Measurements from ENCODE around the gene UQCRC2.
A peak's percentile ranks its signal among the peaks of the same experiment; 100 is the strongest.

The UQCRC2 gene

DNA sequence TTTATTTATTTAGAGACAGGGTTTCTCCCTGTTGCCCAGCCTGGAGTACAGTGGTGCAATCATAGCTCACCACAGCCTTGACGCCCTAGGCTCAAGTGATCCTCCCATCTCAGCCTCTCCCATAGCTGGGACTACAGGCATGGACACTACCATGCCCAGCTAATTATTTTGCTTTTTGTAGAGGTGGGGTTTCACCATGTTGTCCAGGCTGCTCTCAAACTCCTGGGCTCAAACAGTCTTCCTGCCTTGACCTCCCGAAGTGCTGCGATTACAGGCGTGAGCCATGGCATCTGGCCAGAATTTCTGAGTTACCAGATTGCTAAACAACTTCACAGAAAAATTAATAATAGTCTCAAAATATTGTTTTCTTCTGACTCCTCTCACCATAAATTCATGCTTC, 76.5 kb downstream of the UQCRC2 start:
- Histone ChIP-seq H3K9ac (ENCODE audit: low read length) (no peak overlapping the region), H3K4me3 (ENCODE audit: low read length) (no peak overlapping the region), H3K36me3 (replicated peaks; ENCODE audit: insufficient read depth, low read length) (no peaks in the 10 kb centered on the region), H3K9me3 (replicated peaks; ENCODE audit: insufficient read depth, low read length) (no peaks in the 10 kb centered on the region), H3F3A (ENCODE audit: insufficient read depth, low read length) (no peaks in the 10 kb centered on the region), H3K4me1 (ENCODE audit: low read length) (peaks cover 24% of the 10 kb centered on the region), H2AFZ (ENCODE audit: low read length) (no peak overlapping the region), H3K27ac (ENCODE audit: low read length) (no peak overlapping the region), H3K4me2 (ENCODE audit: low read depth, low read length) (no peak overlapping the region), H3K27me3 (replicated peaks; ENCODE audit: insufficient read depth, low read length) (no peaks in the 10 kb centered on the region), H4K20me1 (ENCODE audit: insufficient read depth, low read length) (no peaks in the 10 kb centered on the region), H3K9me2 (replicated peaks; ENCODE audit: insufficient read depth, low read length) (no peaks in the 10 kb centered on the region), H3K79me2 (ENCODE audit: low read length) (peaks cover 32% of the 10 kb centered on the region)
- no peak for DNase-seq
- no peak for TF ChIP-seq EZH2 (optimal IDR thresholded peaks at IDR 0.05; ENCODE audit: low read depth, low read length)

DNA sequence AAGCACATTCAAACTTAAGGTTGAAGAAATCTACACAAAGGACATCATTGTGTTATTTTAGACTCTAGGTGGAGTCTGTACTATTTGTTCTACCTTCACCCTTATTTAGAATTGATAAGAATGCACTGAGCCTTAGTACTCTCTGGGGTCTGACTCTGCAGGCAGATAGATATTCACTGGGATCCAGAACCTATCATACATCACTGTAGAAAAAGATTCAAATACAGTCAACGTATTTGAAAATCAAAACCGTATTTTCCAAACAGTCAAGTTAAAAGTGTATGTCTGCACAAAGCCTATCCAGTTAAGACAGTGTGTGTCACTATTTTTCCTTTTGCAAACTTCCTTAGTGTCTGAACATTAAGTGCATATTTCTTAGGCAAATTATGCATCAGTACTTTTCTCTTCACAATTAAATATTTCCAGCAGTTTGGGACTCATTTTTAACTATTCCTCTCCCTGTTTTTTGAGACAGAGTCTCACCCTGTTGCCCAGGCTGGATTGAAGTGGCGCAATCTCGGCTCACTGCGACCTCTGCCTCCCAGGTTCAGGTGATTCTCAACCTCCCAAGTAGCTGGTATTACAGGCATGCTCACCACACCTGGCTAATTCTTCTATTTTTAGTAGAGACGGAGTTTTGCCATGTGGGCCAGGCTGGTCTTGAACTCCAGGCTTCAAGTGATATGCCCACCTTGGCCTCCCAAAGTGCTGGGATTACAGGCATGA, 77.1 kb downstream of the UQCRC2 start:
- Histone ChIP-seq H2AFZ (ENCODE audit: low read length) (no peak overlapping the region), H3K4me1 (ENCODE audit: low read length) (peaks cover 24% of the 10 kb centered on the region), H3K27ac (ENCODE audit: low read length) (no peak overlapping the region), H3K9me2 (replicated peaks; ENCODE audit: insufficient read depth, low read length) (no peaks in the 10 kb centered on the region), H3K4me2 (ENCODE audit: low read depth, low read length) (no peak overlapping the region), H3F3A (ENCODE audit: insufficient read depth, low read length) (no peaks in the 10 kb centered on the region), H3K9ac (ENCODE audit: low read length) (no peak overlapping the region), H3K79me2 (ENCODE audit: low read length) (peaks cover 25% of the 10 kb centered on the region), H3K9me3 (replicated peaks; ENCODE audit: insufficient read depth, low read length) (no peaks in the 10 kb centered on the region), H3K27me3 (replicated peaks; ENCODE audit: insufficient read depth, low read length) (no peaks in the 10 kb centered on the region), H4K20me1 (ENCODE audit: insufficient read depth, low read length) (no peaks in the 10 kb centered on the region), H3K36me3 (replicated peaks; ENCODE audit: insufficient read depth, low read length) (no peaks in the 10 kb centered on the region), H3K4me3 (ENCODE audit: low read length) (no peak overlapping the region)
- no peak for DNase-seq
- TF ChIP-seq CTCF (IDR thresholded peaks at IDR 0.05; ENCODE audit: low read length), result no peak
- no peak for TF ChIP-seq EZH2phosphoT487 (IDR thresholded peaks at IDR 0.05; ENCODE audit: low read length)
- TF ChIP-seq EZH2 (optimal IDR thresholded peaks at IDR 0.05; ENCODE audit: low read depth, low read length), result no peak

DNA sequence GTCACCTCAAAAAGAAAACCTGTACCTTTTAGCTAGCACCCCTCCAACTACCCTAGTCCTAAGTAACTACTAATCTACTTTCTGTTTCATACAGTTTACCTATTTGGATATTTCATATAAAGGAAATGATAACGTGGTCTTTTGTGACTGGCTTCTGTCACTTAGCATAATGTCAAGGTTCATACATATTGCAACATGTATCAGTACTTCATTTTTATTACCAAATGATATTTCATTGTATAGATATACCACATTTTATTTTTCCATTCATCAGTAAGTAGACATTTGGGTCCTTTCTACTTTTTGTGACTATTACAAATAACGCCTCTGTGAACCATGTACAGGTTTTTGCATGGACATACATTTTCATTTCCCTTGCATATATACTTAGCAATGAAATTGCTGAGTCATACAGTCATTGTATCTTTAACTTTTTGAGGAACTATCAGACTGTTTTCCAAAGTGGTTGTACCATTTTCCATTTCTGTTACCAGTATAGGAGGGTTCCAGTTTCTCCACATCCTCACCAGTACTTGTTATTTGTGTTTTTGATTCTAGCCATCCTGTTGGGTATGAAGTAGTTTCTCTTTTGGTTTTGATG, 78.4 kb downstream of the UQCRC2 start:
- Histone ChIP-seq H3K27ac (ENCODE audit: low read length) (no peak overlapping the region), H3K4me1 (ENCODE audit: low read length) (peaks cover 23% of the 10 kb centered on the region), H3K9me2 (replicated peaks; ENCODE audit: insufficient read depth, low read length) (no peaks in the 10 kb centered on the region), H3K9me3 (replicated peaks; ENCODE audit: insufficient read depth, low read length) (no peaks in the 10 kb centered on the region), H3F3A (ENCODE audit: insufficient read depth, low read length) (no peaks in the 10 kb centered on the region), H3K36me3 (replicated peaks; ENCODE audit: insufficient read depth, low read length) (no peaks in the 10 kb centered on the region), H3K4me3 (ENCODE audit: low read length) (no peak overlapping the region), H3K9ac (ENCODE audit: low read length) (no peak overlapping the region), H2AFZ (ENCODE audit: low read length) (no peak overlapping the region), H3K4me2 (ENCODE audit: low read depth, low read length) (0 out of 2 replicates have a peak overlapping the region, but pooled peaks have one; percentile 10), H3K79me2 (ENCODE audit: low read length) (peaks cover 15% of the 10 kb centered on the region), H3K27me3 (replicated peaks; ENCODE audit: insufficient read depth, low read length) (no peaks in the 10 kb centered on the region), H4K20me1 (ENCODE audit: insufficient read depth, low read length) (no peaks in the 10 kb centered on the region)
- no peak for TF ChIP-seq CTCF (IDR thresholded peaks at IDR 0.05; ENCODE audit: low read length)
- TF ChIP-seq EZH2 (optimal IDR thresholded peaks at IDR 0.05; ENCODE audit: low read depth, low read length), result no peak
- no peak for TF ChIP-seq EZH2phosphoT487 (IDR thresholded peaks at IDR 0.05; ENCODE audit: low read length)
- no peak for DNase-seq
